Natural killer cell treated with Interleukin-12 subunit alpha and Interleukin-12 subunit beta and Interleukin-15 and Interleukin-18, amount 100 ng/mL, for 72 hours (primary cell): ENCODE measurements around the gene LAMC1. TPM values are rescaled to one million over a fixed set of nuclear protein-coding genes. Genes with fewer than 3 reads are reported as not detected.
A peak's percentile ranks its signal among the peaks of the same experiment; 100 is the strongest.

ENCODE experiments used
- ATAC-seq, 2 donors: fragments of 150-1000 bp; cut with Tn5 transposase in 1 of 2; sonication (Bioruptor Pico), chemical (Tn5 transposase) in 1 of 2; 2 replicates each; pipeline ENCODE4 v1.10.0; 2021
- DNase-seq: peaks from one replicate; pipeline ENCODE4 v3.0.0; 2022; ENCODE audit warnings: low spot score
- H3K27ac Mint-ChIP-seq, 2 donors: 1 replicate in 1 of 2; 2 replicates in 1 of 2; pipeline ENCODE4 v1.8.0; 2022; ENCODE audit warnings: mixed read lengths in 2 of 2, mild to moderate bottlenecking in 1 of 2, moderate library complexity in 1 of 2
- H3K27me3 Mint-ChIP-seq, 2 donors: 1 replicate in 1 of 2; 2 replicates in 1 of 2; pipeline ENCODE4 v1.8.0; 2022; ENCODE audit warnings: mixed read lengths in 2 of 2
- H3K36me3 Mint-ChIP-seq: one replicate; pipeline ENCODE4 v1.8.0; 2022; ENCODE audit warnings: mixed read lengths
- H3K4me1 Mint-ChIP-seq, 2 donors: 1 replicate in 1 of 2; 2 replicates in 1 of 2; pipeline ENCODE4 v1.8.0; 2022; ENCODE audit warnings: low read depth in 2 of 2, mixed read lengths in 2 of 2, mild to moderate bottlenecking in 1 of 2
- H3K4me3 Mint-ChIP-seq: one replicate; pipeline ENCODE4 v1.8.0; 2022; ENCODE audit warnings: mixed read lengths
- H3K9me3 Mint-ChIP-seq: 2 replicates; pipeline ENCODE4 v1.8.0; 2022; ENCODE audit warnings: mixed read lengths
- total RNA-seq, 2 donors: library from RNA; stranded (reverse); gene quantifications; one replicate each; pipeline ENCODE4 v1.2.3, GENCODE V29; 2022

Gene LAMC1
- under 1 TPM; 0.64 to 0.84 TPM for total RNA-seq

GRCh38 chr1:183023146-183023600 lies at the start of gene LAMC1:
TSS of gene LAMC1 (plus strand) at chr1:183023420. CDS start at chr1:183023717, 297 bp downstream.
- H3K27me3 Mint-ChIP-seq = peaks cover 37 to 53% of the 10 kb centered on the region in 2 donors
- peak within 1 kb of the TSS; percentile 76 for H3K4me3 Mint-ChIP-seq
- ATAC-seq (peak; percentile 60 to 66), DNase-seq (no peak)
- peaks cover 4% of the 10 kb centered on the region for H3K36me3 Mint-ChIP-seq
- peaks cover 17 to 18% of the 10 kb centered on the region in 2 donors for H3K4me1 Mint-ChIP-seq
- no peaks in the 10 kb centered on the region for H3K9me3 Mint-ChIP-seq
- H3K27ac Mint-ChIP-seq = no peak within 1 kb of the TSS

- H3K9me3 Mint-ChIP-seq = no peaks in the 10 kb centered on the region
- ATAC-seq = no peak
Measured at GRCh38 chr1:182974506-182975191, 48.6 kb upstream of the LAMC1 start.

GRCh38 chr1:182977480-182977879 lies 45.7 kb upstream of the LAMC1 start:
- no peak overlapping the region for H3K4me3 Mint-ChIP-seq
- H3K36me3 Mint-ChIP-seq = no peaks in the 10 kb centered on the region
- H3K27ac Mint-ChIP-seq = no peak overlapping the region
- H3K4me1 Mint-ChIP-seq = no peaks in the 10 kb centered on the region
- H3K9me3 Mint-ChIP-seq = no peaks in the 10 kb centered on the region
- no peak for DNase-seq
- ATAC-seq = no peak
- H3K27me3 Mint-ChIP-seq = peaks cover 4 to 19% of the 10 kb centered on the region in 2 donors

More at GRCh38 chr1:182974506-182975191, 48.6 kb upstream of the LAMC1 start:
- Mint-ChIP-seq H3K27me3 (peaks cover 6 to 19% of the 10 kb centered on the region in 2 donors), H3K36me3 (no peaks in the 10 kb centered on the region), H3K4me3 (no peak overlapping the region), H3K4me1 (no peaks in the 10 kb centered on the region), H3K27ac (no peak overlapping the region)
- no peak for DNase-seq

GRCh38 chr1:182978151-182978853 lies 44.9 kb upstream of the LAMC1 start:
- H3K4me1 Mint-ChIP-seq = no peaks in the 10 kb centered on the region
- DNase-seq (no peak), ATAC-seq (no peak)
- H3K27me3 Mint-ChIP-seq = peaks cover 4 to 15% of the 10 kb centered on the region in 2 donors
- no peak overlapping the region for H3K4me3 Mint-ChIP-seq
- H3K9me3 Mint-ChIP-seq = no peaks in the 10 kb centered on the region
- no peaks in the 10 kb centered on the region for H3K36me3 Mint-ChIP-seq
- no peak overlapping the region for H3K27ac Mint-ChIP-seq

GRCh38 chr1:182984138-182984537 lies 39.1 kb upstream of the LAMC1 start:
- no peaks in the 10 kb centered on the region for H3K9me3 Mint-ChIP-seq
- H3K4me1 Mint-ChIP-seq = no peaks in the 10 kb centered on the region
- H3K27ac Mint-ChIP-seq = no peak overlapping the region
- DNase-seq (no peak), ATAC-seq (no peak)
- H3K27me3 Mint-ChIP-seq = peaks cover 6 to 13% of the 10 kb centered on the region in 2 donors
- H3K36me3 Mint-ChIP-seq = no peaks in the 10 kb centered on the region
- H3K4me3 Mint-ChIP-seq = no peak overlapping the region

- DNase-seq = no peak
- no peak overlapping the region for H3K27ac Mint-ChIP-seq
- H3K4me1 Mint-ChIP-seq = no peaks in the 10 kb centered on the region
- H3K9me3 Mint-ChIP-seq = no peaks in the 10 kb centered on the region
- no peaks in the 10 kb centered on the region for H3K36me3 Mint-ChIP-seq
- ATAC-seq = no peak
- H3K27me3 Mint-ChIP-seq = peaks cover 6 to 13% of the 10 kb centered on the region in 2 donors
- H3K4me3 Mint-ChIP-seq = no peak overlapping the region
Measured at GRCh38 chr1:182984621-182985020, 38.6 kb upstream of the LAMC1 start.

- H3K4me1 Mint-ChIP-seq = no peaks in the 10 kb centered on the region
- DNase-seq = no peak
- no peak overlapping the region for H3K27ac Mint-ChIP-seq
- H3K4me3 Mint-ChIP-seq = no peak overlapping the region
- peaks cover 6 to 22% of the 10 kb centered on the region in 2 donors for H3K27me3 Mint-ChIP-seq
- no peaks in the 10 kb centered on the region for H3K36me3 Mint-ChIP-seq
- no peaks in the 10 kb centered on the region for H3K9me3 Mint-ChIP-seq
- ATAC-seq = no peak
Measured at GRCh38 chr1:182985876-182986275, 37.3 kb upstream of the LAMC1 start.

GRCh38 chr1:182990413-182991144 lies 32.6 kb upstream of the LAMC1 start:
- Mint-ChIP-seq H3K9me3 (no peaks in the 10 kb centered on the region), H3K4me3 (no peak overlapping the region), H3K27me3 (peaks cover 9 to 15% of the 10 kb centered on the region in 2 donors), H3K36me3 (no peaks in the 10 kb centered on the region), H3K27ac (no peak overlapping the region), H3K4me1 (no peaks in the 10 kb centered on the region)
- no peak for ATAC-seq
- DNase-seq = no peak

- Mint-ChIP-seq H3K27ac (no peak overlapping the region), H3K27me3 (peaks cover 11 to 19% of the 10 kb centered on the region in 2 donors), H3K4me1 (no peaks in the 10 kb centered on the region), H3K9me3 (no peaks in the 10 kb centered on the region), H3K36me3 (no peaks in the 10 kb centered on the region), H3K4me3 (no peak overlapping the region)
- DNase-seq = no peak
- no peak for ATAC-seq
Measured at GRCh38 chr1:182993746-182994145, 29.5 kb upstream of the LAMC1 start.

- no peaks in the 10 kb centered on the region for H3K36me3 Mint-ChIP-seq
- ATAC-seq = no peak
- H3K27me3 Mint-ChIP-seq = peaks cover 10 to 13% of the 10 kb centered on the region in 2 donors
- DNase-seq = no peak
- H3K4me1 Mint-ChIP-seq = no peaks in the 10 kb centered on the region
- no peak overlapping the region for H3K27ac Mint-ChIP-seq
- H3K4me3 Mint-ChIP-seq = no peak overlapping the region
- H3K9me3 Mint-ChIP-seq = no peaks in the 10 kb centered on the region
Measured at GRCh38 chr1:182995894-182996293, 27.3 kb upstream of the LAMC1 start.

- DNase-seq = no peak
- no peak overlapping the region for H3K4me3 Mint-ChIP-seq
- H3K27me3 Mint-ChIP-seq = peaks cover 14 to 15% of the 10 kb centered on the region in 2 donors
- H3K36me3 Mint-ChIP-seq = no peaks in the 10 kb centered on the region
- no peak overlapping the region for H3K27ac Mint-ChIP-seq
- H3K4me1 Mint-ChIP-seq = no peaks in the 10 kb centered on the region
- ATAC-seq = no peak
- no peaks in the 10 kb centered on the region for H3K9me3 Mint-ChIP-seq
Measured at GRCh38 chr1:182996816-182997215, 26.4 kb upstream of the LAMC1 start.

- no peaks in the 10 kb centered on the region for H3K36me3 Mint-ChIP-seq
- H3K27ac Mint-ChIP-seq = no peak overlapping the region
- DNase-seq (no peak), ATAC-seq (no peak)
- no peak overlapping the region for H3K4me3 Mint-ChIP-seq
- no peaks in the 10 kb centered on the region for H3K9me3 Mint-ChIP-seq
- no peaks in the 10 kb centered on the region for H3K4me1 Mint-ChIP-seq
- H3K27me3 Mint-ChIP-seq = peaks cover 11 to 15% of the 10 kb centered on the region in 2 donors
Measured at GRCh38 chr1:182998482-182998881, 24.7 kb upstream of the LAMC1 start.

GRCh38 chr1:183000167-183000962 lies 22.9 kb upstream of the LAMC1 start:
- H3K36me3 Mint-ChIP-seq = no peaks in the 10 kb centered on the region
- H3K27me3 Mint-ChIP-seq = peaks cover 16 to 33% of the 10 kb centered on the region in 2 donors
- H3K27ac Mint-ChIP-seq = no peak overlapping the region
- no peaks in the 10 kb centered on the region for H3K4me1 Mint-ChIP-seq
- no peak for ATAC-seq
- no peak overlapping the region for H3K4me3 Mint-ChIP-seq
- H3K9me3 Mint-ChIP-seq = no peaks in the 10 kb centered on the region
- DNase-seq = no peak
